ENCODE data around the gene ERI3. TPM values are rescaled to one million over a fixed set of nuclear protein-coding genes. Genes with fewer than 3 reads are reported as not detected.

ERI3 gene
- polyA plus RNA-seq, 2 of the 4 experiments (the other 2 are of a cell fraction): 43.4 to 44.7 TPM

- Histone ChIP-seq H3K4me3 (no peak overlapping the region), H3K4me1 (no peaks in the 10 kb centered on the region), H3K9me3 (0 out of 3 replicates have a peak, but pooled peaks cover 2% of the 10 kb centered on the region), H3K4me2 (no peak overlapping the region), H3K27ac (no peak overlapping the region)
- ChIA-PET POLR2A (no interaction called here), CTCF (no interaction called here)
- WGBS (ENCODE audit: missing lambda C conversion rate): 10% methylated on average over 1 of the region's 1 CpG
- ATAC-seq: no peak
- TF ChIP-seq ZFP36 (IDR thresholded peaks at IDR 0.05; ENCODE audit: borderline replicate concordance, partially characterized antibody) (no peak), RAD21 (conservative IDR thresholded peaks at IDR 0.05 in 1 of 2, IDR thresholded peaks at IDR 0.05 in 1 of 2) (no peak), PBX3 (IDR thresholded peaks at IDR 0.05) (no peak), ESRRA (IDR thresholded peaks at IDR 0.05; ENCODE audit: borderline replicate concordance, low read length) (no peak), USF2 (IDR thresholded peaks at IDR 0.05) (no peak), ZC3H11A (IDR thresholded peaks at IDR 0.05) (no peak), NPAS2 (CRISPR knock-in tag; IDR thresholded peaks at IDR 0.05; ENCODE audit: borderline replicate concordance) (no peak), EHF (CRISPR knock-in tag; IDR thresholded peaks at IDR 0.05) (no peak), NFE2L2 (conservative IDR thresholded peaks at IDR 0.05; ENCODE audit: low read length) (no peak)
- DNase-seq (ENCODE audit: low read depth in 1 of 2, low spot score in 1 of 2): no peak
- no peak for FAIRE-seq
These were observed 180.4 kb downstream of the ERI3 start for GRCh38 chr1:44174630-44175029.

Small RNA genes lying within 50 kb of the gene (small RNA-seq; reads per million reads assigned to genes)
- gene AL035417.1 (0 reads per million in 6 experiments), gene RNU6-369P (0 reads per million in 6 experiments)

Other genes starting within 250 kb of the ERI3 start
- 0.15 and 0.16 TPM in 2 replicates for gene KLF17, start 236.4 kb downstream of the ERI3 start, polyA plus RNA-seq (2011; rRNA removed)
- gene KLF17, start 236.4 kb downstream of the ERI3 start, polyA plus RNA-seq (2017; fragmentation: RNase III; extraction: RNeasy Plus Mini Kit Qiagen cat#74134 plus additional on column Dnase treatment): 0.22 to 0.41 TPM (median 0.40 TPM) in 3 replicates
- not detected in 2 replicates for gene KLF18, start 213.6 kb downstream of the ERI3 start, polyA plus RNA-seq (2011; rRNA removed)
- gene KLF18, start 213.6 kb downstream of the ERI3 start, polyA plus RNA-seq (2017; fragmentation: RNase III; extraction: RNeasy Plus Mini Kit Qiagen cat#74134 plus additional on column Dnase treatment): not detected in 3 replicates
- 28.2 and 28.7 TPM in 2 replicates for gene DMAP1, start 141.8 kb downstream of the ERI3 start, polyA plus RNA-seq (2011; rRNA removed)
- 26.3 to 30.6 TPM (median 26.7 TPM) in 3 replicates for gene DMAP1, start 141.8 kb downstream of the ERI3 start, polyA plus RNA-seq (2017; fragmentation: RNase III; extraction: RNeasy Plus Mini Kit Qiagen cat#74134 plus additional on column Dnase treatment)
- gene RNF220, start 50.0 kb upstream of the ERI3 start, polyA plus RNA-seq (2011; rRNA removed): 47.5 and 53.4 TPM in 2 replicates
- gene RNF220, start 50.0 kb upstream of the ERI3 start, polyA plus RNA-seq (2017; fragmentation: RNase III; extraction: RNeasy Plus Mini Kit Qiagen cat#74134 plus additional on column Dnase treatment): 47.7 to 58.4 TPM (median 54.5 TPM) in 3 replicates